ENCODE data around the gene ENPEP. TPM values are rescaled to one million over a fixed set of nuclear protein-coding genes. Genes with fewer than 3 reads are reported as not detected.

Gene ENPEP
- total RNA-seq, 2 experiments from 2014 or later: not detected

Other genes with a start within 250 kb of the ENPEP start
- gene PITX2, start 146.9 kb downstream of the ENPEP start, total RNA-seq: not detected